GM23338 (cell line): Measurements from ENCODE around the gene TCF12. TPM values are rescaled to one million over a fixed set of nuclear protein-coding genes. Genes with fewer than 3 reads are reported as not detected.

Source experiments
- ATAC-seq: fragments of 200-7000 bp; cut with Tn5 transposase; 3 replicates; pipeline ENCODE4 v1.9.1; 2020
- DNase-seq: peaks from one replicate; pipeline ENCODE4 v3.0.0-alpha.2; 2015; ENCODE audit warnings: low spot score
- H2AFZ ChIP-seq: fragments of 200-600 bp; sonication (generic); 2 replicates; pipeline ENCODE4 v1.8.0; 2016; ENCODE audit warnings: antibody characterized with exemption, mild to moderate bottlenecking, moderate library complexity
- H3F3A ChIP-seq: fragments of 200-600 bp; sonication (generic); replicated peaks from 2 replicates; pipeline ENCODE4 v1.8.0; 2017; ENCODE audit warnings: antibody characterized with exemption, mixed run types, low read depth
- H3K27ac ChIP-seq: fragments of 200-600 bp; sonication (generic); 2 replicates; pipeline ENCODE4 v1.6.1; 2016; ENCODE audit warnings: low read depth
- H3K27me3 ChIP-seq: fragments of 200-600 bp; sonication (generic); 2 replicates; pipeline ENCODE4 v1.8.0; 2016; ENCODE audit warnings: mild to moderate bottlenecking, mixed run types, moderate library complexity; ENCODE audit not compliant: insufficient read depth
- H3K36me3 ChIP-seq: fragments of 200-600 bp; sonication (generic); 2 replicates; pipeline ENCODE4 v1.8.0; 2016; ENCODE audit warnings: mild to moderate bottlenecking; ENCODE audit not compliant: insufficient read depth
- H3K4me1 ChIP-seq: fragments of 200-600 bp; sonication (generic); 2 replicates; pipeline ENCODE4 v1.8.0; 2016; ENCODE audit warnings: mild to moderate bottlenecking, moderate library complexity; ENCODE audit not compliant: insufficient read depth
- H3K4me2 ChIP-seq: fragments of 200-600 bp; sonication (generic); 2 replicates; pipeline ENCODE4 v1.7.1; 2017; ENCODE audit warnings: mixed run types
- H3K4me3 ChIP-seq: fragments of 200-600 bp; sonication (generic); 2 replicates; pipeline ENCODE4 v1.6.1; 2016; ENCODE audit warnings: mixed run types
- H3K79me2 ChIP-seq: fragments of 200-600 bp; sonication (generic); replicated peaks from 2 replicates; pipeline ENCODE4 v1.8.0; 2017; ENCODE audit warnings: mild to moderate bottlenecking; ENCODE audit not compliant: insufficient read depth
- H3K9me2 ChIP-seq: fragments of 200-600 bp; sonication (generic); 2 replicates; pipeline ENCODE4 v1.8.0; 2017; ENCODE audit not compliant: insufficient read depth
- H4K20me1 ChIP-seq: fragments of 200-600 bp; sonication (generic); replicated peaks from 2 replicates; pipeline ENCODE4 v1.8.0; 2017; ENCODE audit warnings: mild to moderate bottlenecking; ENCODE audit not compliant: insufficient read depth
- H3K27ac Mint-ChIP-seq: 2 replicates; pipeline ENCODE4 v1.8.0; 2020; ENCODE audit warnings: inconsistent platforms, mild to moderate bottlenecking, moderate library complexity, mixed read lengths
- H3K27me3 Mint-ChIP-seq: 3 replicates; pipeline ENCODE4 v1.8.0; 2022; ENCODE audit warnings: low read depth, mild to moderate bottlenecking, moderate library complexity, mixed read lengths, inconsistent platforms; ENCODE audit not compliant: insufficient read depth, poor library complexity
- H3K36me3 Mint-ChIP-seq: 3 replicates; pipeline ENCODE4 v1.8.0; 2021; ENCODE audit warnings: low read depth, mild to moderate bottlenecking, inconsistent platforms, moderate library complexity, mixed read lengths
- H3K4me1 Mint-ChIP-seq: 3 replicates; pipeline ENCODE4 v1.8.0; 2020; ENCODE audit warnings: mild to moderate bottlenecking, inconsistent platforms, mixed read lengths
- H3K4me3 Mint-ChIP-seq: 3 replicates; pipeline ENCODE4 v1.8.0; 2021; ENCODE audit warnings: moderate library complexity, mild to moderate bottlenecking, inconsistent platforms, mixed read lengths
- H3K9me3 Mint-ChIP-seq: 3 replicates; pipeline ENCODE4 v1.8.0; 2020; ENCODE audit warnings: moderate library complexity, mild to moderate bottlenecking, inconsistent platforms, mixed read lengths
- CREB1 ChIP-seq: fragments of 250-450 bp; sonication (Bioruptor Pico); IDR thresholded peaks from 2 replicates; pipeline ENCODE4 v1.5.0; 2020; ENCODE audit warnings: low read depth, mild to moderate bottlenecking, moderate library complexity
- CTCF ChIP-seq, 2 experiments: fragments of 200-600 bp in 1 of 2; sonication (generic) in 1 of 2; conservative IDR thresholded peaks; 2 replicates each; pipeline versions ENCODE4 v1.5.1 to v1.6.1; 2016 to 2017; ENCODE audit warnings: antibody characterized with exemption in 2 of 2, low read depth in 2 of 2, mild to moderate bottlenecking in 2 of 2, moderate library complexity in 1 of 2
- EZH2 ChIP-seq: fragments of 200-600 bp; sonication (generic); IDR thresholded peaks from one replicate; pipeline ENCODE4 v1.8.0; 2017; ENCODE audit warnings: antibody characterized with exemption, mild to moderate bottlenecking, low read depth; ENCODE audit not compliant: unreplicated experiment
- EZH2phosphoT487 ChIP-seq: fragments of 200-600 bp; sonication (generic); IDR thresholded peaks from one replicate; pipeline ENCODE4 v1.8.1; 2018; ENCODE audit warnings: antibody characterized with exemption; ENCODE audit not compliant: unreplicated experiment
- JUNB ChIP-seq: IDR thresholded peaks from one replicate; pipeline ENCODE4 v1.6.1; 2016; ENCODE audit warnings: antibody characterized with exemption; ENCODE audit not compliant: unreplicated experiment
- NANOG ChIP-seq: IDR thresholded peaks from 2 replicates; pipeline ENCODE4 v1.6.1; 2016; ENCODE audit warnings: antibody characterized with exemption, borderline replicate concordance
- REST ChIP-seq: IDR thresholded peaks from one replicate; pipeline ENCODE4 v1.6.1; 2018; ENCODE audit warnings: antibody characterized with exemption; ENCODE audit not compliant: unreplicated experiment
- ZNF114 ChIP-seq: fragments of 250-450 bp; sonication (Bioruptor Pico); IDR thresholded peaks from 2 replicates; pipeline ENCODE4 v1.5.0; 2020; ENCODE audit warnings: mild to moderate bottlenecking, moderate library complexity
- polyA plus RNA-seq: library from polyadenylated mRNA; unstranded; fragments of >200 nt; fragmentation: Nextera tagmentation; extraction: Ambion mirVana; gene quantifications from 2 replicates; pipeline ENCODE4 v1.2.1, GENCODE V29; 2016
- total RNA-seq: library from RNA; depleted of rRNA; stranded (reverse); fragments of >200 nt; shearing (Covaris generic); gene quantifications from 2 replicates; pipeline ENCODE4 v1.2.3, GENCODE V29; 2014
- TF ChIP-seq, protein P1 (sequence below): IDR thresholded peaks from 2 replicates; pipeline ENCODE4 v1.6.1; 2016; ENCODE audit warnings: antibody characterized with exemption

TCF12 gene
- total and polyA plus RNA-seq, 2 experiments from 2014 or later, result 27.6 to 104 TPM

GRCh38 chr15:57280464-57280863 lies 362.0 kb downstream of the TCF12 start:
- no peak overlapping the region for H2AFZ ChIP-seq

GRCh38 chr15:57281321-57281720 lies 362.9 kb downstream of the TCF12 start:
- peaks cover 37% of the 10 kb centered on the region for H3K4me1 ChIP-seq
- peaks cover 4% of the 10 kb centered on the region for H4K20me1 ChIP-seq
- Mint-ChIP-seq H3K27ac (peak overlapping the region; percentile 57; the same call in 1 of the 2 replicates), H3K4me1 (peaks cover 38% of the 10 kb centered on the region), H3K4me3 (no peak overlapping the region; the same call in 2 of the 3 replicates), H3K27me3 (no peaks in the 10 kb centered on the region), H3K36me3 (peaks cover 54% of the 10 kb centered on the region), H3K9me3 (no peaks in the 10 kb centered on the region)
- H3K9me2 ChIP-seq, result no peaks in the 10 kb centered on the region
- DNase-seq (peak; percentile 52), ATAC-seq (peak; percentile 80)
- no peak for TF ChIP-seq REST
- TF ChIP-seq CREB1 (CRISPR knock-in tag), result no peak
- TF ChIP-seq NANOG, result no peak
- no peak for TF ChIP-seq EZH2
- no peak for TF ChIP-seq EZH2phosphoT487
- TF ChIP-seq JUNB, result no peak
- TF ChIP-seq, protein P1, sequence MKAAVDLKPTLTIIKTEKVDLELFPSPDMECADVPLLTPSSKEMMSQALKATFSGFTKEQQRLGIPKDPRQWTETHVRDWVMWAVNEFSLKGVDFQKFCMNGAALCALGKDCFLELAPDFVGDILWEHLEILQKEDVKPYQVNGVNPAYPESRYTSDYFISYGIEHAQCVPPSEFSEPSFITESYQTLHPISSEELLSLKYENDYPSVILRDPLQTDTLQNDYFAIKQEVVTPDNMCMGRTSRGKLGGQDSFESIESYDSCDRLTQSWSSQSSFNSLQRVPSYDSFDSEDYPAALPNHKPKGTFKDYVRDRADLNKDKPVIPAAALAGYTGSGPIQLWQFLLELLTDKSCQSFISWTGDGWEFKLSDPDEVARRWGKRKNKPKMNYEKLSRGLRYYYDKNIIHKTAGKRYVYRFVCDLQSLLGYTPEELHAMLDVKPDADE, result no peak
- no peak for TF ChIP-seq ZNF114 (CRISPR knock-in tag)
- no peak for TF ChIP-seq CTCF (conservative IDR thresholded peaks at IDR 0.05; ENCODE audit: low read depth in 2 of 2)
- H3K27ac ChIP-seq, result no peak overlapping the region
- no peak overlapping the region for H3K4me3 ChIP-seq
- H2AFZ ChIP-seq, result no peak overlapping the region
- H3K79me2 ChIP-seq, result no peaks in the 10 kb centered on the region
- peak overlapping the region; percentile 2; the same call in 1 of the 2 replicates for H3K4me2 ChIP-seq
- H3F3A ChIP-seq, result no peaks in the 10 kb centered on the region; the same call in 1 of the 2 replicates
- H3K36me3 ChIP-seq, result 0 out of 2 replicates have a peak, but pooled peaks cover 10% of the 10 kb centered on the region
- H3K27me3 ChIP-seq, result no peaks in the 10 kb centered on the region

More at GRCh38 chr15:57280464-57280863, 362.0 kb downstream of the TCF12 start:
- Histone ChIP-seq H3F3A (no peaks in the 10 kb centered on the region; the same call in 1 of the 2 replicates), H3K27ac (no peak overlapping the region), H4K20me1 (peaks cover 4% of the 10 kb centered on the region), H3K4me1 (peaks cover 29% of the 10 kb centered on the region), H3K4me2 (0 out of 2 replicates have a peak overlapping the region, but pooled peaks have one; percentile 2), H3K9me2 (no peaks in the 10 kb centered on the region), H3K4me3 (no peak overlapping the region), H3K36me3 (0 out of 2 replicates have a peak, but pooled peaks cover 10% of the 10 kb centered on the region), H3K79me2 (no peaks in the 10 kb centered on the region), H3K27me3 (no peaks in the 10 kb centered on the region)
- TF ChIP-seq, protein P1, result no peak
- TF ChIP-seq CREB1 (CRISPR knock-in tag), result no peak
- H3K4me1 Mint-ChIP-seq, result peaks cover 30% of the 10 kb centered on the region
- no peak overlapping the region for H3K27ac Mint-ChIP-seq
- H3K27me3 Mint-ChIP-seq, result peaks cover under 1% of the 10 kb centered on the region
- ATAC-seq, result no peak
- DNase-seq, result no peak
- H3K4me3 Mint-ChIP-seq, result no peak overlapping the region
- H3K9me3 Mint-ChIP-seq, result no peaks in the 10 kb centered on the region; the same call in 2 of the 3 replicates
- H3K36me3 Mint-ChIP-seq, result peaks cover 56% of the 10 kb centered on the region
